ENCODE data around the gene CCSER1.

DNA sequence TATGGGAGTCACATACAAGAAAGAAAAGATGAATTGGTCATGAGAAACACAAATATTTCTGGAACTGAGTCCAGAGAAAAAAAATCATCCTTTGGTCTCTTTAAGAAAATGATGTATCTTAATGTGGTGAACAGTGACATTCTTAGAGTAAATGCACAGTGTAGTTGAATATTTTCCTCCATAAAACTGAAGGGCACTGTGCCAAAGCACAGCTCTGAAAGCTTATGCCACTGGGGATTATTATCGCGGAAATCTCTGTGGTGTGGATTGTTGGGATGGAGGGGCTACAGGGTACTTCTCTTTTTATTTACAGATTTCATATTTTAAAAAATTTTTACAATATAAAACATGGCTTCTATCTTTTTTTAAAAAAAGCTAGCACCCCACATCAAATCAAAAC is 908.1 kb downstream of the CCSER1 start:
- TF ChIP-seq SP1 (IDR thresholded peaks at IDR 0.05) (no peak), CTCF (IDR thresholded peaks at IDR 0.05; ENCODE audit: low read depth, low read length, missing input control) (no peak), MAX (IDR thresholded peaks at IDR 0.05) (no peak), TAF1 (conservative IDR thresholded peaks at IDR 0.05) (no peak), EGR1 (IDR thresholded peaks at IDR 0.05; ENCODE audit: low read depth in 2 of 2) (no peak), JUND (IDR thresholded peaks at IDR 0.05) (no peak), RAD21 (IDR thresholded peaks at IDR 0.05) (no peak), GABPA (IDR thresholded peaks at IDR 0.05 in 1 of 2, conservative IDR thresholded peaks at IDR 0.05 in 1 of 2) (no peak), YY1 (IDR thresholded peaks at IDR 0.05) (no peak), ATF3 (IDR thresholded peaks at IDR 0.05) (no peak), HNF4A (conservative IDR thresholded peaks at IDR 0.05) (no peak), FOXA1 (IDR thresholded peaks at IDR 0.05) (no peak)
- TF ChIP-seq, protein P1, sequence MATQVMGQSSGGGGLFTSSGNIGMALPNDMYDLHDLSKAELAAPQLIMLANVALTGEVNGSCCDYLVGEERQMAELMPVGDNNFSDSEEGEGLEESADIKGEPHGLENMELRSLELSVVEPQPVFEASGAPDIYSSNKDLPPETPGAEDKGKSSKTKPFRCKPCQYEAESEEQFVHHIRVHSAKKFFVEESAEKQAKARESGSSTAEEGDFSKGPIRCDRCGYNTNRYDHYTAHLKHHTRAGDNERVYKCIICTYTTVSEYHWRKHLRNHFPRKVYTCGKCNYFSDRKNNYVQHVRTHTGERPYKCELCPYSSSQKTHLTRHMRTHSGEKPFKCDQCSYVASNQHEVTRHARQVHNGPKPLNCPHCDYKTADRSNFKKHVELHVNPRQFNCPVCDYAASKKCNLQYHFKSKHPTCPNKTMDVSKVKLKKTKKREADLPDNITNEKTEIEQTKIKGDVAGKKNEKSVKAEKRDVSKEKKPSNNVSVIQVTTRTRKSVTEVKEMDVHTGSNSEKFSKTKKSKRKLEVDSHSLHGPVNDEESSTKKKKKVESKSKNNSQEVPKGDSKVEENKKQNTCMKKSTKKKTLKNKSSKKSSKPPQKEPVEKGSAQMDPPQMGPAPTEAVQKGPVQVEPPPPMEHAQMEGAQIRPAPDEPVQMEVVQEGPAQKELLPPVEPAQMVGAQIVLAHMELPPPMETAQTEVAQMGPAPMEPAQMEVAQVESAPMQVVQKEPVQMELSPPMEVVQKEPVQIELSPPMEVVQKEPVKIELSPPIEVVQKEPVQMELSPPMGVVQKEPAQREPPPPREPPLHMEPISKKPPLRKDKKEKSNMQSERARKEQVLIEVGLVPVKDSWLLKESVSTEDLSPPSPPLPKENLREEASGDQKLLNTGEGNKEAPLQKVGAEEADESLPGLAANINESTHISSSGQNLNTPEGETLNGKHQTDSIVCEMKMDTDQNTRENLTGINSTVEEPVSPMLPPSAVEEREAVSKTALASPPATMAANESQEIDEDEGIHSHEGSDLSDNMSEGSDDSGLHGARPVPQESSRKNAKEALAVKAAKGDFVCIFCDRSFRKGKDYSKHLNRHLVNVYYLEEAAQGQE (IDR thresholded peaks at IDR 0.05) = no peak

Measured in liver (tissue), 3 donors.